Peyer's patch (tissue), 4 donors: Measurements from ENCODE around the gene EIF4A2.

Experiments
- CTCF ChIP-seq, 6 experiments: fragments of 450-650 bp in 4 of 6; fragments of 200-600 bp in 2 of 6; sonication (generic) in 1 of 6; IDR thresholded peaks; one replicate each; pipeline ENCODE4 v1.5.1; 2017 to 2019; ENCODE audit warnings: antibody characterized with exemption in 6 of 6, mild to moderate bottlenecking in 3 of 6, moderate library complexity in 1 of 6
- POLR2A ChIP-seq, 2 donors: fragments of 450-650 bp; IDR thresholded peaks; one replicate each; pipeline ENCODE4 v1.5.1; 2017; ENCODE audit warnings: antibody characterized with exemption in 2 of 2, mild to moderate bottlenecking in 2 of 2, moderate library complexity in 2 of 2

GRCh38 chr3:186783731-186784515, 546 bp downstream of the EIF4A2 start:
- no peak for TF ChIP-seq CTCF (IDR thresholded peaks at IDR 0.05)
- TF ChIP-seq POLR2A (IDR thresholded peaks at IDR 0.05), result peak; percentile 26 to 27
